ENCODE data around the gene UGT3A2.
"Not testable (repeated sequence)": the region's sequence is repeated elsewhere in the genome, so short reads cannot be mapped to it uniquely, and the experiment has no call there.

The UGT3A2 gene

GRCh38 chr5:36045895-36046294 lies 20.8 kb downstream of the UGT3A2 start:
- H3K4me3 ChIP-seq (ENCODE audit: low read length): no peak overlapping the region
- H3K4me1 ChIP-seq (ENCODE audit: control insufficient read depth, insufficient read depth, low read length): no peaks in the 10 kb centered on the region
- no peaks in the 10 kb centered on the region for H3K36me3 ChIP-seq (ENCODE audit: control insufficient read depth, insufficient read depth, low read length)
- no peak overlapping the region for H3K9ac ChIP-seq (ENCODE audit: low read length)
- H3K27ac ChIP-seq (ENCODE audit: low read depth, low read length): no peak overlapping the region
- no peaks in the 10 kb centered on the region for H3K27me3 ChIP-seq (ENCODE audit: control insufficient read depth, insufficient read depth, low read length)

- Histone ChIP-seq H3K4me1 (ENCODE audit: control insufficient read depth, insufficient read depth, low read length) (no peaks in the 10 kb centered on the region), H3K36me3 (ENCODE audit: control insufficient read depth, insufficient read depth, low read length) (no peaks in the 10 kb centered on the region), H3K9ac (ENCODE audit: low read length) (no peak overlapping the region), H3K27ac (ENCODE audit: low read depth, low read length) (no peak overlapping the region), H3K27me3 (ENCODE audit: control insufficient read depth, insufficient read depth, low read length) (peaks cover 4% of the 10 kb centered on the region), H3K4me3 (ENCODE audit: low read length) (no peak overlapping the region)
Measured at GRCh38 chr5:36041537-36041845, 25.2 kb downstream of the UGT3A2 start.

GRCh38 chr5:36040651-36041536 lies 25.8 kb downstream of the UGT3A2 start:
- Histone ChIP-seq H3K27ac (ENCODE audit: low read depth, low read length) (no peak overlapping the region), H3K9ac (ENCODE audit: low read length) (no peak overlapping the region), H3K4me3 (ENCODE audit: low read length) (no peak overlapping the region)

GRCh38 chr5:36035696-36036095 lies 31.0 kb downstream of the UGT3A2 start:
- no peak overlapping the region for H3K9ac ChIP-seq (ENCODE audit: low read length)
- H3K27me3 ChIP-seq (ENCODE audit: control insufficient read depth, insufficient read depth, low read length): peaks cover 4% of the 10 kb centered on the region
- no peak overlapping the region for H3K4me3 ChIP-seq (ENCODE audit: low read length)
- no peaks in the 10 kb centered on the region for H3K4me1 ChIP-seq (ENCODE audit: control insufficient read depth, insufficient read depth, low read length)
- H3K36me3 ChIP-seq (ENCODE audit: control insufficient read depth, insufficient read depth, low read length): no peaks in the 10 kb centered on the region
- no peak overlapping the region for H3K27ac ChIP-seq (ENCODE audit: low read depth, low read length)

More at GRCh38 chr5:36040651-36041536, 25.8 kb downstream of the UGT3A2 start:
- peaks cover 4% of the 10 kb centered on the region for H3K27me3 ChIP-seq (ENCODE audit: control insufficient read depth, insufficient read depth, low read length)
- no peaks in the 10 kb centered on the region for H3K36me3 ChIP-seq (ENCODE audit: control insufficient read depth, insufficient read depth, low read length)
- H3K4me1 ChIP-seq (ENCODE audit: control insufficient read depth, insufficient read depth, low read length): no peaks in the 10 kb centered on the region

- not testable (repeated sequence) for H3K4me1 ChIP-seq (ENCODE audit: control insufficient read depth, insufficient read depth, low read length); H3K27ac ChIP-seq (ENCODE audit: low read depth, low read length); H3K36me3 ChIP-seq (ENCODE audit: control insufficient read depth, insufficient read depth, low read length); H3K4me3 ChIP-seq (ENCODE audit: low read length); H3K9ac ChIP-seq (ENCODE audit: low read length); H3K27me3 ChIP-seq (ENCODE audit: control insufficient read depth, insufficient read depth, low read length)
Measured at GRCh38 chr5:36034536-36035134, 32.0 kb downstream of the UGT3A2 start.

- Histone ChIP-seq H3K27ac (ENCODE audit: low read depth, low read length) (no peak overlapping the region), H3K9ac (ENCODE audit: low read length) (no peak overlapping the region)
Measured at GRCh38 chr5:36033486-36033885, 33.2 kb downstream of the UGT3A2 start.

GRCh38 chr5:36033047-36033446 lies 33.6 kb downstream of the UGT3A2 start:
- no peak overlapping the region for H3K9ac ChIP-seq (ENCODE audit: low read length)

More at GRCh38 chr5:36033486-36033885, 33.2 kb downstream of the UGT3A2 start:
- no peaks in the 10 kb centered on the region for H3K27me3 ChIP-seq (ENCODE audit: control insufficient read depth, insufficient read depth, low read length)
- no peak overlapping the region for H3K4me3 ChIP-seq (ENCODE audit: low read length)
- H3K36me3 ChIP-seq (ENCODE audit: control insufficient read depth, insufficient read depth, low read length): no peaks in the 10 kb centered on the region
- no peaks in the 10 kb centered on the region for H3K4me1 ChIP-seq (ENCODE audit: control insufficient read depth, insufficient read depth, low read length)

GRCh38 chr5:36031223-36031622 lies 35.5 kb downstream of the UGT3A2 start:
- Histone ChIP-seq H3K27me3 (ENCODE audit: control insufficient read depth, insufficient read depth, low read length) (no peaks in the 10 kb centered on the region), H3K9ac (ENCODE audit: low read length) (no peak overlapping the region)

More at GRCh38 chr5:36033047-36033446, 33.6 kb downstream of the UGT3A2 start:
- Histone ChIP-seq H3K4me3 (ENCODE audit: low read length) (no peak overlapping the region), H3K27ac (ENCODE audit: low read depth, low read length) (no peak overlapping the region), H3K27me3 (ENCODE audit: control insufficient read depth, insufficient read depth, low read length) (no peaks in the 10 kb centered on the region), H3K4me1 (ENCODE audit: control insufficient read depth, insufficient read depth, low read length) (no peaks in the 10 kb centered on the region), H3K36me3 (ENCODE audit: control insufficient read depth, insufficient read depth, low read length) (no peaks in the 10 kb centered on the region)

GRCh38 chr5:36029914-36030313 lies 36.8 kb downstream of the UGT3A2 start:
- Histone ChIP-seq H3K27ac (ENCODE audit: low read depth, low read length) (no peak overlapping the region), H3K27me3 (ENCODE audit: control insufficient read depth, insufficient read depth, low read length) (no peaks in the 10 kb centered on the region), H3K4me3 (ENCODE audit: low read length) (no peak overlapping the region), H3K9ac (ENCODE audit: low read length) (no peak overlapping the region), H3K36me3 (ENCODE audit: control insufficient read depth, insufficient read depth, low read length) (no peaks in the 10 kb centered on the region), H3K4me1 (ENCODE audit: control insufficient read depth, insufficient read depth, low read length) (no peaks in the 10 kb centered on the region)

More at GRCh38 chr5:36031223-36031622, 35.5 kb downstream of the UGT3A2 start:
- Histone ChIP-seq H3K4me1 (ENCODE audit: control insufficient read depth, insufficient read depth, low read length) (no peaks in the 10 kb centered on the region), H3K4me3 (ENCODE audit: low read length) (no peak overlapping the region), H3K36me3 (ENCODE audit: control insufficient read depth, insufficient read depth, low read length) (no peaks in the 10 kb centered on the region), H3K27ac (ENCODE audit: low read depth, low read length) (no peak overlapping the region)

GRCh38 chr5:36028816-36029465 lies 37.7 kb downstream of the UGT3A2 start:
- Histone ChIP-seq H3K27ac (ENCODE audit: low read depth, low read length) (no peak overlapping the region), H3K36me3 (ENCODE audit: control insufficient read depth, insufficient read depth, low read length) (no peaks in the 10 kb centered on the region), H3K27me3 (ENCODE audit: control insufficient read depth, insufficient read depth, low read length) (no peaks in the 10 kb centered on the region), H3K9ac (ENCODE audit: low read length) (no peak overlapping the region), H3K4me3 (ENCODE audit: low read length) (no peak overlapping the region), H3K4me1 (ENCODE audit: control insufficient read depth, insufficient read depth, low read length) (no peaks in the 10 kb centered on the region)

GRCh38 chr5:36027711-36028110 lies 39.0 kb downstream of the UGT3A2 start:
- no peak overlapping the region for H3K27ac ChIP-seq (ENCODE audit: low read depth, low read length)
- H3K4me3 ChIP-seq (ENCODE audit: low read length): no peak overlapping the region
- no peak overlapping the region for H3K9ac ChIP-seq (ENCODE audit: low read length)
- no peaks in the 10 kb centered on the region for H3K36me3 ChIP-seq (ENCODE audit: control insufficient read depth, insufficient read depth, low read length)
- no peaks in the 10 kb centered on the region for H3K4me1 ChIP-seq (ENCODE audit: control insufficient read depth, insufficient read depth, low read length)
- H3K27me3 ChIP-seq (ENCODE audit: control insufficient read depth, insufficient read depth, low read length): no peaks in the 10 kb centered on the region

GRCh38 chr5:36026706-36027465 lies 39.8 kb downstream of the UGT3A2 start:
- Histone ChIP-seq H3K36me3 (ENCODE audit: control insufficient read depth, insufficient read depth, low read length) (no peaks in the 10 kb centered on the region), H3K4me3 (ENCODE audit: low read length) (no peak overlapping the region), H3K9ac (ENCODE audit: low read length) (no peak overlapping the region), H3K27ac (ENCODE audit: low read depth, low read length) (no peak overlapping the region), H3K27me3 (ENCODE audit: control insufficient read depth, insufficient read depth, low read length) (no peaks in the 10 kb centered on the region), H3K4me1 (ENCODE audit: control insufficient read depth, insufficient read depth, low read length) (no peaks in the 10 kb centered on the region)

Data from rectal smooth muscle tissue (tissue), 1 donor.